Esophagus (tissue), 2 donors: ENCODE data around the gene SPTB. TPM values are rescaled to one million over a fixed set of nuclear protein-coding genes. Genes with fewer than 3 reads are reported as not detected.

ENCODE experiments used
- H3K27ac ChIP-seq, 2 donors: one replicate each; pipeline ENCODE4 v1.5.1; 2013; ENCODE audit warnings: low read depth in 2 of 2, mild to moderate bottlenecking in 2 of 2, inconsistent platforms in 1 of 2, low read length in 1 of 2, moderate library complexity in 1 of 2
- H3K27me3 ChIP-seq, 2 donors: one replicate each; pipeline ENCODE4 v1.6.1; 2013; ENCODE audit warnings: low read length in 2 of 2, control low read depth in 1 of 2, mild to moderate bottlenecking in 1 of 2; ENCODE audit not compliant: insufficient read depth in 2 of 2, control insufficient read depth in 1 of 2
- H3K36me3 ChIP-seq, 2 donors: one replicate each; pipeline ENCODE4 v1.6.1; 2013; ENCODE audit warnings: low read length in 1 of 2; ENCODE audit not compliant: control insufficient read depth in 2 of 2, insufficient read depth in 2 of 2
- H3K4me1 ChIP-seq, 2 donors: one replicate each; pipeline ENCODE4 v1.6.1; 2013; ENCODE audit warnings: low read length in 1 of 2; ENCODE audit not compliant: control insufficient read depth in 2 of 2, insufficient read depth in 2 of 2
- H3K4me3 ChIP-seq, 2 donors: one replicate each; pipeline ENCODE4 v1.5.1; 2013; ENCODE audit warnings: low read length in 2 of 2, mild to moderate bottlenecking in 2 of 2, low read depth in 1 of 2, moderate library complexity in 1 of 2
- H3K9me3 ChIP-seq, 2 donors: one replicate each; pipeline ENCODE4 v1.6.1; 2013; ENCODE audit warnings: mild to moderate bottlenecking in 2 of 2, low read depth in 1 of 2, low read length in 1 of 2, moderate library complexity in 1 of 2; ENCODE audit not compliant: control insufficient read depth in 2 of 2, insufficient read depth in 1 of 2
- WGBS, 2 donors: extraction: QIAGEN DNeasy Blood & Tissue Kit; methylation state at CpG; one replicate each; pipeline ENCODE4 v1.1.7; 2013; 5-methylcytosine and 5-hydroxymethylcytosine counted together
- polyA plus RNA-seq, 2 donors: library from polyadenylated mRNA; stranded (reverse); fragments of 200-250 nt; gene quantifications; one replicate each; pipeline ENCODE4 v1.2.3, GENCODE V29; 2013
- donor health status: healthy with polysubstance abuse.
- donor health status: Bipolar disorder and iron deficiency.

SPTB gene
- polyA plus RNA-seq, 2 donors = 0.11 to 0.41 TPM

DNA sequence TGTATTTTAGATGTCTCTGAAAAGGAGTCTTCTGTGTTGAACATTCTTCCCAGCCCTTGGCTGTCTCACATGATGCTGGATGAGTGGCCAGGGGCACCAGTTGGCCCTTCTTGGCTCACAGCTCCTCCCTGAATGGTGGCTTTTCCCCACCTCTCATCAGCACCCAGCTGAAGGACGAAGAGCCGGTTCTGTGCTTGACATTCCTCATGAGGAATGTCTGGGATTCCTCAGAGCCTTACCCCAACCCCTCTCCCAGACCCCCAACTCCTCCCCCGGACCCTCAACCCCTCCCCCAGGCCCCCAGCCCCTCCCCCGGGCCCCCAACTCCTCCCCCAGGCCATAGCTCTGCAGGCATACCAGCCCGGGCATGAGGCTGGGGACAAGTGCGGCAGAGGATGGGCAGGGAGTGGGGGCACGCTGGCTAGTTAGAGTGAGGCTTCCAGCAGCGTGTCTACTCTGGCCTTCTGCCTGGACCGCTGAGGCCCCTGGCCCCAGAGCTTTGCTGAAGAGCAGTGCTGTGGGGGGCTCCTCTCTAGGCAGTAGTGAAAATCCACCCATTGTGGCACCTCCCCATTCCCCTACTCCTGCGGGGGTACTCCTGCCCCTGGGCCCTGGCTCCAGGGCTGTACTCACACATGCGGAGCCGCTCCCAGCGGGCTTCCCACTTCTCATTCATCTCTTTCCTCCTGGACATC, 111.2 kb downstream of the SPTB start:
- H3K4me1 ChIP-seq = peaks cover 0 to 6% of the 10 kb centered on the region in 2 donors
- no peaks in the 10 kb centered on the region for H3K27me3 ChIP-seq
- H3K9me3 ChIP-seq = no peaks in the 10 kb centered on the region
- no peaks in the 10 kb centered on the region for H3K36me3 ChIP-seq
- WGBS, 2 donors = 73 to 77% methylated on average over 13 of the region's 13 CpGs
- H3K4me3 ChIP-seq = no peak overlapping the region
- H3K27ac ChIP-seq = no peak overlapping the region

DNA sequence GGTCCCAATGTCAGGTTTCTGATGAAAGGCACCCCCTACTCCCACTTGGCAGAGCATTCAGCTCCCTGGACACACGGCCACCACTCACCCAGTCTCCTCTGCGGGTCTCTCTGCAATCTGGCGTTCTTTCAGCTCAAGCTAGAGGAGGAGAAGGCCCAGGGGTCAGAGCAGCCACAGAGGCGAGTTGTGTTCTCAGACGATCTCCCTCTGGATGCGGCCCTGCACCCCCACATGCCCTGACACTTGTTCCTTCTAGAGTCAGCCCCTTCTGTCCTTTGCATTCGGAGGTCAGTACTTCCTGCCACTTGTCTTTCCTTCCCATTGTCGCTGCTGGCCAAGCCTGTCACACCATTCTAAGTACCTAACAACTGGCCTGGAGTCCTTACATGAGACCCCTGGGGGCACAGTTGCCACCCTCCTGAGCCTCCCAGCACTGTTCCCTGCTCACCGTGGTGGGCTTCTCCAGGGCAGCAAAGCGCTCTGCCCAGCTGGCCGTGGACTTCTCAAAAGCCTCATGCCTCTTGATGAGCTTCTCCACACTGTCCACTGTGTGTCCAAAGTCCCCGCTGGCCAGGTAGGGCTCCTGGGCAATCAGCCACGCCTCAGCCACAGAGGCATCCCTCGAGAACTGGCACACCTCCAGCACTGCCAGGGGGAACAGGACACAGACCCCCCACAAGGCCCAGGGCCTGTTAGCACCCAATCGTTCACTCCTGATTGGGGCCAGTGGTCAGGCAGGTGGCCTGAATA, 112.3 kb downstream of the SPTB start:
- Histone ChIP-seq H3K4me1 (peaks cover 0 to 10% of the 10 kb centered on the region in 2 donors), H3K27ac (no peak overlapping the region), H3K4me3 (no peak overlapping the region), H3K27me3 (no peaks in the 10 kb centered on the region), H3K36me3 (no peaks in the 10 kb centered on the region), H3K9me3 (no peaks in the 10 kb centered on the region)
- 75 to 83% methylated on average over 15 of the region's 15 CpGs for WGBS, 2 donors

DNA sequence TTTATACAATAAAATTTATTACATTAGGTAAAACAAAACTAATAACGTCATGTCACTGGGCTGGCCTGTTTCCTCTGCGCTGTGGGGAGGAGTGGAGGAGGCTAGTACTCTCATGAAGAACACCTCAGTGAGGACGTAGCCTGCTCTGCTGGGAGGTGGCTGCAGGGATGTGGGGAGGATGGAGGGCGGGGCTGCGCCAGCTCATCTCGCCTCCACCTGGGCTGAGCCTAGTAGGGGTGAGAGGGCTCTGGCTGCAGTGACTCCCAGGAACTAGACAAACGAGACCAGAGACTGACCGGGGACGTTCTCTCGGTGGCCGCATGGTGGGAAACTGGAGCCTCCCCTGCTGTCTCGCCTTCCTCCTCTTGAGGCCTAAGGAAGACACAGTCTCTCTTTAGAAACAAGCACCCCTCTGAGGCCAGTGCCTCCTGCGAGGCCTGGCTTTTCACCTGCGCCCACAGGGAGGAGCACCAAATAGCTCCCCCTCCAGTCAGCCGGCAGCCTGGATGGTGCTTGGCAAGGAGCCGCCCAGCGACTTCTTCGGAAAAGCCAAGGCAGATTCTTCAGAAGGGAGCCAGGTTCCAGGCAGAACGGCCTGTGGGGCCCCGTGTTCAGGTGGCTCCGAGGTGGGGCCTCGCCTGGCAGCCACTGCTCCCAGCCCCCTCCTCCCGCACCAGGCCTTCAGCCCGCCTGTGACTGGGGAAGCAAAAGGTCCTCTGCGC, 113.1 kb downstream of the SPTB start:
- H3K27me3 ChIP-seq = no peaks in the 10 kb centered on the region
- H3K4me1 ChIP-seq = peaks cover 0 to 13% of the 10 kb centered on the region in 2 donors
- no peaks in the 10 kb centered on the region for H3K36me3 ChIP-seq
- no peaks in the 10 kb centered on the region for H3K9me3 ChIP-seq
- H3K4me3 ChIP-seq = no peak overlapping the region
- no peak overlapping the region for H3K27ac ChIP-seq
- 76 to 79% methylated on average over 25 of the region's 25 CpGs for WGBS, 2 donors

DNA sequence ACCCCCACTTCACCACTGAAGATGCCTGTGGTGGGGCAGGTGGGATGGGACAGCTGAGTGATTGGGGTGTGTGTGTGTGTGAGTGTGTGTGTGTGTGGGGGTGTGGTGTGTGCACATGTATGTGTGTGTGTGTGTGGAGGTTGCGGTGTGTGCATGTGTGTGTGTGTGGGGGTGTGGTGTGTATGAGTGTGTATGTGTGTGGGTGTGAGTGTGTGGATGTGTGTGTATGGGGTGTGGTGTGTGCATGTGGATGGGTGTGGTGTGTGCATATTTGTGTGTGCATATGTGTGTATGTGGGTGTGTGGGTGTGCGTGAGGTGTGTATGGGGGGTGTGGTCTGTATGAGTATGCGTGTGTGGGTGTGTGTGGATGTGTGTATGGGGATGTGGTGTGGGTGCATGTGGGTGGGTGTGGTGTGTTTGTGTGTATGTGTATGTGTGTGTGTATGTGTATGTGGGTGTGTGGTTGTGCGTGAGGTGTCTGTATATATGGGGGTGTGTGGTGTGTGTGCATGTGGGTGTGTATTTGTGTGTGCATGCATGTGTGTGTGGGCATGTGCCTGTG, 113.9 kb downstream of the SPTB start:
- Histone ChIP-seq H3K4me3 (no peak overlapping the region), H3K36me3 (no peaks in the 10 kb centered on the region), H3K4me1 (peaks cover 0 to 17% of the 10 kb centered on the region in 2 donors), H3K9me3 (no peaks in the 10 kb centered on the region), H3K27ac (no peak overlapping the region), H3K27me3 (no peaks in the 10 kb centered on the region)
- WGBS, 2 donors = 91 to 93% methylated on average over 4 of the region's 4 CpGs

DNA sequence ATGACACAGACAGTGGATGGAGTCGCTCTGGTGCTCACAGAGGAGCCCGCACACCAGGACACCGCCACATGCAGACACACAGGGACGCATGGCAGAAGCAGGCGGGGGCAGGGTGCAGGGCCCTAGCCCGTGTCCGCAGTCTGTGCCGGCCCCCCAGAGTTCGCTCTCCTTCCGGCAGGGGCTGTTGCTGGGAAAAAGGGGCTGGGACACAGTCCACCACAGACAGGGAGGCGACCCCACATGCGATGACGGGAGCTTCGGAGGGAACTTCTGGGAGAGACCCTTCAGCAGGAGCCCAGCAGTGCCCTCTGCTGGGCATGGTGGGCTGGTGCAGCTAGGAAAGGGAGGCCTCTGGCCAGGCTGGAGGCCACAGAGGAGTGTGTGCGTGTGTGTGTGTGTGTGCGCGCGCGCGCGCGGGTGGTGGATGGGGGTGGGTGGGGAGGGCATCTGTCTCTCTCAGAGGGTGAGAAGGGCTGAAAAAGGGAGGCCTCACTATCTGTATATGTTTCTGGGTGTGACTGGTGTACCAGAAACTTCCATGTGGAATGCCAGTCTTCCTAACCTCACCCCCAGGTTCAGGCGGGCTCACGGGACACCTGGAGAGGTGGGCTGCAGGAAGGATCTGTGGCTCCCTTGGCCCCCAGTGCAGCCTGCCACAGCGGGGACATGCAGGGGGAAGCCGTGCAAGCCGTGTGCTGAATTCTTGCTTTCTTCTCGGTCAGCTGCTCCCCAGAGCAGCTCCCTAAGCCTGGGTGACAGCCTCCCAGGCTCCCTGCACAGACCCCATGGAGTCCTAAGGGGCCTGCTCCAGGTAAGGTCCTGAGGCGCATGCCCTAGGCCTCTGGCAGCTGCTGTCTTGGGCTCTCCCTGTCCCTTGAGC, 114.8 kb downstream of the SPTB start:
- Histone ChIP-seq H3K4me1 (peaks cover 0 to 17% of the 10 kb centered on the region in 2 donors), H3K4me3 (no peak overlapping the region), H3K27me3 (no peaks in the 10 kb centered on the region), H3K36me3 (no peaks in the 10 kb centered on the region), H3K27ac (no peak overlapping the region), H3K9me3 (no peaks in the 10 kb centered on the region)
- WGBS, 2 donors = 27 to 28% methylated on average over 29 of the region's 29 CpGs

DNA sequence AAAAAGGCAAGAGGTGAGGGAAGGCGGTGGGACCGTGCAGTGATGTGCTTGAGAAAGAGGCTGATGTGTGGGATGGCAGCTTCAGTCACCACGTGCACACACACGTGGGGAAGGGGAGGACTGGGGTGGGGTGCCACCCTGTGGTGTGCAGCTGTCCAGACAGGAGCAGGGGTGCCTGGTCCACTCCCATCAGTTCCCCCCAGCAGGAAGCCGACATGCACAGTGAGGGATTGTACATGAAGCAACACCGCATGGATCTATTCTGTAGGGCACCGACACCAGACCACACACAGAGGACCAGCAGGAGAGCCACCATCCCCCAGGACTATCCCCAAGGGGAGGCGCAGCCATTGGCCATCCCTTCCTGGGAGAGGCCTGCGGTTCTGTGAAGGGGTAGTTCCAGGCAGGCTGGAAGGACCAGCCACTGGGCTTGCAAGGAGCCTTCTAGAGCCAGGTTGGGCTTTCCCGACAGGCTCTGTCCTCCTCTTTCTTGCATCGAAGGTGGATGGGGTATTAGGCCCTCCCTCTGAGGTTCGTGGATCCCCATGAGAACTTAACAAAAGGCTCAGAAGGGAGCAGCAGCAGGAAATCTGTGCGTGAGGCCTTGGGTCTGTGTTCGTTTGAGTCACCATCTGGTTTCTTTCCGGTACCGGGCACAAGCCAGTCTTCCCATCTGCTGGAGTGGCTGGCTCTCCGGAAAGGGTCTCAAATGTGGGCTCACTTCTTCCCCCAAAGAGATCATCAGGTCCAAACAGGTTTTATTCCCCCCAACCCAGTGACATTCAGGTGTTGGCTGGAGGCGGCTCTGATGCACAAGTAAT, 115.7 kb downstream of the SPTB start:
- H3K27ac ChIP-seq = no peak overlapping the region
- H3K9me3 ChIP-seq = no peaks in the 10 kb centered on the region
- no peaks in the 10 kb centered on the region for H3K36me3 ChIP-seq
- H3K4me3 ChIP-seq = no peak overlapping the region
- no peaks in the 10 kb centered on the region for H3K27me3 ChIP-seq
- 62 to 64% methylated on average over 18 of the region's 18 CpGs for WGBS, 2 donors
- H3K4me1 ChIP-seq = peaks cover 3 to 20% of the 10 kb centered on the region in 2 donors

DNA sequence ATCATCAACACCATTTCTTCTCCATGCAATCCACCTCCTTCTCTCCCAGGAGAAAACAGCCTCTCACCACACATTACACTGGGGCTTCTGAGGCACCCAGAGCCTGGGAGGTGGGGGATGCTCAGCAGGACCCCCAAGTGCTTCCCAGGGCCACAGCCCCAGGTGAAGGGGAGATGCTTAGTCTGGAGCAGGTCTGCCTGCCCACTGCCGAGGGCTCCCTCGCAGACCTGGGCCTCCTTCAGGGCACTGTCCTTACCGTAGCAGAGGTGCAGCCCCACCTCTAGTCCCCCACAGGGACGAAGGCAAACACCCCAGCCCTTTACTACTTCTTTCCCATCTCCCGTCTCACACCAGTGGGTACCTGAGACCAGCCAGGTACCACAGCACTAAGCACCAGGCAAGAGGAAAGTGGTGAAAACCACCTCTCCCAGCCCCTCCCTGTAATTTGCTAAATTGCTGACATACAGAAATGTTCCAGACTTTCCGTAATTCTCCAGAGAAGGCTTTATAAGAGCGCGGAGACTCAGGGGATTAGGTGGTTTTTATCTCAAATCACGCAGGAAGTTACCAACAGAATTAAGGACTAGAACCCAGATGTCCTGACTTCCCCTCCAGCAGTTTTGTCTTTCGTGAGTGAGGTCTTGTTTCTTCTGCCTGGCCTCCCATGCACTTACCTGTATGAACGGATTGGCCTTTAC, 116.5 kb downstream of the SPTB start:
- Histone ChIP-seq H3K27ac (peak overlapping the region in 1 of 2 donors; percentile 15), H3K27me3 (no peaks in the 10 kb centered on the region), H3K4me1 (peaks cover 5 to 21% of the 10 kb centered on the region in 2 donors), H3K9me3 (no peaks in the 10 kb centered on the region), H3K4me3 (no peak overlapping the region), H3K36me3 (no peaks in the 10 kb centered on the region)
- WGBS, 2 donors = 67 to 84% methylated on average over 11 of the region's 11 CpGs
